GM12801 (cell line): Measurements from ENCODE around the gene SMAD2.

Experiments used
- TF ChIP-seq, protein P1 (sequence below): IDR thresholded peaks from one replicate; pipeline ENCODE4 v1.5.1; 2011; ENCODE audit warnings: control low read depth; ENCODE audit not compliant: insufficient read length; ENCODE audit errors: extremely low read depth

SMAD2 gene

DNA sequence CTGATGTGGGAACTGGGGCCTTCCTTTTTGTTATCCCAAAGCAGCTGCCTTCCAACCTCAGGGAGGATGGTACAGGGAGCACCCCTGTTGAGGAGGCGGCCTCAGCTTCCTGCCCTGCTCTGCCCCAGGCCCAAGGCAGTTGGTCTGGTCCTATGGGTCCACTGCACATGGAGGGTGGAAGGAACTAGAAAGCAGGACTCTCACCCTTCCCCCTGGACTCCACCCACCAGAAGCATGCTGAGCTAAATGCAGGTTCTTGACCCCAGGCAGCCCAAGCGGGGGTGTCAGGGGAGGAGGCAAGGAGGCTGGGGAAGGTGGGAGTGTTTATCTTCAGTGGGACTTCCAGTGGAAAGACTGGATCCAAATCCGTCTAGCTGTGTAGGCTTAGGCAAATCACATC, 158.5 kb downstream of the SMAD2 start:
- TF ChIP-seq, protein P1, sequence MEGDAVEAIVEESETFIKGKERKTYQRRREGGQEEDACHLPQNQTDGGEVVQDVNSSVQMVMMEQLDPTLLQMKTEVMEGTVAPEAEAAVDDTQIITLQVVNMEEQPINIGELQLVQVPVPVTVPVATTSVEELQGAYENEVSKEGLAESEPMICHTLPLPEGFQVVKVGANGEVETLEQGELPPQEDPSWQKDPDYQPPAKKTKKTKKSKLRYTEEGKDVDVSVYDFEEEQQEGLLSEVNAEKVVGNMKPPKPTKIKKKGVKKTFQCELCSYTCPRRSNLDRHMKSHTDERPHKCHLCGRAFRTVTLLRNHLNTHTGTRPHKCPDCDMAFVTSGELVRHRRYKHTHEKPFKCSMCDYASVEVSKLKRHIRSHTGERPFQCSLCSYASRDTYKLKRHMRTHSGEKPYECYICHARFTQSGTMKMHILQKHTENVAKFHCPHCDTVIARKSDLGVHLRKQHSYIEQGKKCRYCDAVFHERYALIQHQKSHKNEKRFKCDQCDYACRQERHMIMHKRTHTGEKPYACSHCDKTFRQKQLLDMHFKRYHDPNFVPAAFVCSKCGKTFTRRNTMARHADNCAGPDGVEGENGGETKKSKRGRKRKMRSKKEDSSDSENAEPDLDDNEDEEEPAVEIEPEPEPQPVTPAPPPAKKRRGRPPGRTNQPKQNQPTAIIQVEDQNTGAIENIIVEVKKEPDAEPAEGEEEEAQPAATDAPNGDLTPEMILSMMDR = no peak

DNA sequence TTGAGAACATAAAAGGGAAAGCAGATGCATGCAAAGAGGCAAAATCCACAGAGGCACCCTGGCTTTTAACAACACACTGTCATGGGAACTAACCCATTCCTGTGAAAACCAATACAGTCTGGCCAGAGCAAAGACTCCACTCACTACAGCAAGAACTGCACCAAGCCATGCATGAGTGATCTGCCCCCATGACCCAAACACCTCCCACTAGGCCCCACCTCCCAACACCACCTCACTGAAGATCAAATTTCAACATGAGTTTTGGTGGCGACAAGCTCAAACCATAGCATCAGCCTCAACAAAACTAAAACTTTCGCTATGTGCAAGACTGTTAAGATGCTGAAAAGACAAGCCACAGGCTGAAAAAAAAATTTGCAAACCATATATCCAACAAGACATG, 162.8 kb downstream of the SMAD2 start:
- TF ChIP-seq, protein P1 = no peak
